GM12891 (cell line): ENCODE measurements around the gene UTS2. TPM values are rescaled to one million over a fixed set of nuclear protein-coding genes. Genes with fewer than 3 reads are reported as not detected.

Experiments used
- DNase-seq: peaks from one replicate; pipeline ENCODE4 v3.0.0; 2011; ENCODE audit warnings: low spot score; ENCODE audit not compliant: insufficient read length
- FAIRE-seq: peaks from 2 replicates; lab custom pipeline; 2011; peaks lifted over from hg19 to GRCh38; lab: Jason Lieb, UNC
- PAX5 ChIP-seq: IDR thresholded peaks from 2 replicates; pipeline ENCODE4 v1.6.1; 2011; ENCODE audit warnings: low read length, moderate library complexity, mild to moderate bottlenecking; ENCODE audit not compliant: insufficient read depth, severe bottlenecking
- POLR2A ChIP-seq: IDR thresholded peaks from 2 replicates; pipeline ENCODE4 v1.6.1; 2011; ENCODE audit warnings: low read depth, low read length, control low read depth
- POLR2AphosphoS5 ChIP-seq: IDR thresholded peaks from 2 replicates; pipeline ENCODE4 v1.6.1; 2011; ENCODE audit warnings: low read depth, low read length, control low read depth
- POU2F2 ChIP-seq: IDR thresholded peaks from 2 replicates; pipeline ENCODE4 v1.6.1; 2011; ENCODE audit warnings: low read depth, mild to moderate bottlenecking, control low read depth, low read length, moderate library complexity
- SPI1 ChIP-seq: IDR thresholded peaks from 2 replicates; pipeline ENCODE4 v1.6.1; 2011; ENCODE audit warnings: low read depth, low read length, control low read depth
- TAF1 ChIP-seq: IDR thresholded peaks from 2 replicates; pipeline ENCODE4 v1.6.1; 2011; ENCODE audit warnings: low read depth, low read length, control low read depth
- polyA plus RNA-seq: library from polyadenylated mRNA; unstranded; fragments of >200 nt; gene quantifications from one replicate; pipeline ENCODE4 v1.2.1, GENCODE V29; 2012; ENCODE audit warnings: low read depth, missing spikeins, inconsistent platforms; ENCODE audit not compliant: missing spikeins

UTS2 gene
- polyA plus RNA-seq = not detected

GRCh38 chr1:7852804-7853683 lies at the start of gene UTS2:
UTS2 (minus strand) TSS chr1:7853065; CDS start chr1:7853003, 62 bp downstream.
- DNase-seq (no peak), FAIRE-seq (no peak)
- TF ChIP-seq PAX5 = no peak
- no peak for TF ChIP-seq POLR2A
- no peak for TF ChIP-seq TAF1
- TF ChIP-seq POU2F2 = no peak
- no peak for TF ChIP-seq POLR2AphosphoS5
- TF ChIP-seq SPI1 = no peak

- DNase-seq (no peak), FAIRE-seq (no peak)
- TF ChIP-seq PAX5 (no peak), TAF1 (no peak), SPI1 (no peak), POLR2AphosphoS5 (no peak), POLR2A (no peak), POU2F2 (no peak)
Observed at GRCh38 chr1:7899741-7900140, 46.9 kb upstream of the UTS2 start.

- TF ChIP-seq TAF1 = no peak
- TF ChIP-seq PAX5 = no peak
- FAIRE-seq (no peak), DNase-seq (no peak)
Observed at GRCh38 chr1:7898962-7899361, 46.1 kb upstream of the UTS2 start.

- no peak for DNase-seq
Observed at GRCh38 chr1:7896994-7897393, 44.1 kb upstream of the UTS2 start.

GRCh38 chr1:7893529-7894180 lies 40.8 kb upstream of the UTS2 start:
- TF ChIP-seq TAF1 (no peak), PAX5 (no peak)
- FAIRE-seq (no peak), DNase-seq (no peak)

More at GRCh38 chr1:7896994-7897393, 44.1 kb upstream of the UTS2 start:
- TF ChIP-seq POLR2AphosphoS5 (no peak), TAF1 (no peak), POU2F2 (no peak), POLR2A (no peak), SPI1 (no peak), PAX5 (no peak)
- no peak for FAIRE-seq

GRCh38 chr1:7891804-7892203 lies 38.9 kb upstream of the UTS2 start:
- TF ChIP-seq TAF1 (no peak), SPI1 (no peak), POU2F2 (no peak), PAX5 (no peak)
- DNase-seq (no peak), FAIRE-seq (no peak)

GRCh38 chr1:7890853-7891252 lies 38.0 kb upstream of the UTS2 start:
- no peak for TF ChIP-seq POLR2A
- no peak for TF ChIP-seq PAX5
- TF ChIP-seq POLR2AphosphoS5 = no peak
- TF ChIP-seq POU2F2 = no peak
- TF ChIP-seq SPI1 = no peak
- TF ChIP-seq TAF1 = no peak
- no peak for FAIRE-seq
- no peak for DNase-seq

- TF ChIP-seq POLR2AphosphoS5 = no peak
- no peak for DNase-seq
- FAIRE-seq = no peak
Observed at GRCh38 chr1:7888248-7889081, 35.6 kb upstream of the UTS2 start.

GRCh38 chr1:7886405-7886745 lies 33.5 kb upstream of the UTS2 start:
- FAIRE-seq (no peak), DNase-seq (no peak)
- TF ChIP-seq SPI1 = peak; percentile 54; the same call in 1 of the 2 replicates
- no peak for TF ChIP-seq TAF1

- no peak for DNase-seq
- TF ChIP-seq SPI1 (no peak), PAX5 (no peak), POLR2A (no peak), TAF1 (no peak), POLR2AphosphoS5 (no peak), POU2F2 (no peak)
- no peak for FAIRE-seq
Observed at GRCh38 chr1:7885513-7886404, 32.9 kb upstream of the UTS2 start.
